Neural progenitor cell (in vitro differentiated cells): ENCODE results near the gene GPX8. TPM values are rescaled to one million over a fixed set of nuclear protein-coding genes. Genes with fewer than 3 reads are reported as not detected.
A peak's percentile ranks its signal among the peaks of the same experiment; 100 is the strongest.

Experiments used
- DNase-seq: peaks from one replicate; pipeline ENCODE4 v3.0.0-alpha.2; 2016; ENCODE audit warnings: low spot score
- H2AFZ ChIP-seq: fragments of 200-600 bp; sonication (generic); replicated peaks from 2 replicates; pipeline ENCODE4 v1.6.1; 2016; ENCODE audit warnings: antibody characterized with exemption
- H3F3A ChIP-seq: fragments of 200-600 bp; sonication (generic); 2 replicates; pipeline ENCODE4 v1.6.1; 2016; ENCODE audit warnings: antibody characterized with exemption, low read depth
- H3K27ac ChIP-seq: fragments of 200-600 bp; sonication (generic); 2 replicates; pipeline ENCODE4 v1.5.1; 2016; ENCODE audit warnings: mild to moderate bottlenecking
- H3K27me3 ChIP-seq: fragments of 200-600 bp; sonication (generic); 2 replicates; pipeline ENCODE4 v1.6.1; 2016; ENCODE audit warnings: mild to moderate bottlenecking, moderate library complexity
- H3K36me3 ChIP-seq: fragments of 200-600 bp; sonication (generic); 2 replicates; pipeline ENCODE4 v1.5.1; 2016
- H3K4me1 ChIP-seq: fragments of 200-600 bp; sonication (generic); 2 replicates; pipeline ENCODE4 v1.6.1; 2016; ENCODE audit warnings: mixed run types
- H3K4me2 ChIP-seq: fragments of 200-600 bp; sonication (generic); 2 replicates; pipeline ENCODE4 v1.6.1; 2016
- H3K4me3 ChIP-seq: fragments of 200-600 bp; sonication (generic); 2 replicates; pipeline ENCODE4 v1.5.1; 2016
- H3K79me2 ChIP-seq: fragments of 200-600 bp; sonication (generic); 2 replicates; pipeline ENCODE4 v1.6.1; 2016; ENCODE audit warnings: low read depth
- H3K9ac ChIP-seq: fragments of 200-600 bp; sonication (generic); 2 replicates; pipeline ENCODE4 v1.6.1; 2016
- H3K9me3 ChIP-seq: fragments of 200-600 bp; sonication (generic); 2 replicates; pipeline ENCODE4 v1.5.1; 2016; ENCODE audit warnings: low read depth
- H4K20me1 ChIP-seq: fragments of 200-600 bp; sonication (generic); 2 replicates; pipeline ENCODE4 v1.6.1; 2016; ENCODE audit warnings: low read depth
- H3K27ac Mint-ChIP-seq: 3 replicates; pipeline ENCODE4 v1.8.0; 2021; ENCODE audit warnings: mixed read lengths
- H3K27me3 Mint-ChIP-seq: 2 replicates; pipeline ENCODE4 v1.8.0; 2022; ENCODE audit warnings: low read depth, mild to moderate bottlenecking, inconsistent platforms, moderate library complexity, mixed read lengths; ENCODE audit not compliant: insufficient read depth
- H3K36me3 Mint-ChIP-seq: 3 replicates; pipeline ENCODE4 v1.8.0; 2021; ENCODE audit warnings: mixed read lengths
- H3K4me1 Mint-ChIP-seq: 3 replicates; pipeline ENCODE4 v1.8.0; 2021; ENCODE audit warnings: mixed read lengths
- H3K4me3 Mint-ChIP-seq: 3 replicates; pipeline ENCODE4 v1.8.0; 2021; ENCODE audit warnings: mild to moderate bottlenecking, moderate library complexity, mixed read lengths
- H3K9me3 Mint-ChIP-seq: 3 replicates; pipeline ENCODE4 v1.8.0; 2020; ENCODE audit warnings: mixed read lengths
- EZH2 ChIP-seq: fragments of 200-600 bp; sonication (generic); IDR thresholded peaks from 2 replicates; pipeline ENCODE4 v1.6.1; 2017; ENCODE audit warnings: antibody characterized with exemption, mild to moderate bottlenecking, moderate library complexity
- EZH2phosphoT487 ChIP-seq: fragments of 200-600 bp; sonication (generic); IDR thresholded peaks from 2 replicates; pipeline ENCODE4 v1.6.1; 2017; ENCODE audit warnings: antibody characterized with exemption
- total RNA-seq: library from RNA; depleted of rRNA; stranded (reverse); fragments of >200 nt; gene quantifications from 2 replicates; pipeline ENCODE4 v1.2.3, GENCODE V29; 2015; ENCODE audit warnings: low replicate concordance
- TF ChIP-seq, protein P1 (sequence below): fragments of 200-600 bp; sonication (generic); IDR thresholded peaks from 2 replicates; pipeline ENCODE4 v1.5.1; 2017; ENCODE audit warnings: antibody characterized with exemption, mild to moderate bottlenecking

GPX8 gene
- total RNA-seq, 1 donor from 2014 or later = 132 TPM

DNA sequence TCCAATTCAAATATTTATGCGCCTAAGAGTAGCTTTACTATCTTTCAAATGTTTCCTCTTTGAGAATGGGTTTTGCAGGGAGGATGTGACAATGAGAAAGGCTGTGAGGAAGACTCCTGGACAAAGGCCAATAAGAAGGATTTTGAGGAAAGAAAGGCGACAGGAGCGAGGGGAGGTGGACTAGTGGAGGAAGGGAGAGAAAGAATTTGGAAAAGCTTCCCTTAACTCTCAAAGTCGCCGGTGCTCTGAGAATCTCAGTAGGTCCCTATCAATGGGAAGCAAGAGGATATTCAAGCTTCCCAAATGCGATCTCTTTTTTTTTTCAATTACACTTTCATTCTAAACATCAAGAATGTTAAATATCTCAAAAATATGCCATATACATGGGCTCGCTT lies 15.8 kb downstream of the GPX8 start:
- peaks cover 98% of the 10 kb centered on the region for H3K27me3 ChIP-seq
- peak; percentile 44 for DNase-seq

GRCh38 chr5:55176176-55176818 lies 16.3 kb downstream of the GPX8 start:
- Mint-ChIP-seq H3K4me3 (peak overlapping the region; percentile 72), H3K27me3 (peaks cover 53% of the 10 kb centered on the region), H3K36me3 (no peaks in the 10 kb centered on the region), H3K9me3 (peaks cover 3% of the 10 kb centered on the region), H3K27ac (no peak overlapping the region), H3K4me1 (peaks cover 19% of the 10 kb centered on the region)
- DNase-seq = peak; percentile 94
- H3K4me1 ChIP-seq = peaks cover 13% of the 10 kb centered on the region
- peaks cover 37% of the 10 kb centered on the region for H3F3A ChIP-seq
- peak overlapping the region; percentile 77 for H3K4me2 ChIP-seq
- H4K20me1 ChIP-seq = peaks cover 29% of the 10 kb centered on the region
- no peak overlapping the region for H3K27ac ChIP-seq
- H2AFZ ChIP-seq = peak overlapping the region; percentile 31
- no peaks in the 10 kb centered on the region for H3K36me3 ChIP-seq
- no peaks in the 10 kb centered on the region for H3K79me2 ChIP-seq
- H3K4me3 ChIP-seq = peak overlapping the region; percentile 47
- no peak overlapping the region for H3K9ac ChIP-seq
- TF ChIP-seq EZH2phosphoT487 (no peak), EZH2 (peak; percentile 65)
- TF ChIP-seq, protein P1, sequence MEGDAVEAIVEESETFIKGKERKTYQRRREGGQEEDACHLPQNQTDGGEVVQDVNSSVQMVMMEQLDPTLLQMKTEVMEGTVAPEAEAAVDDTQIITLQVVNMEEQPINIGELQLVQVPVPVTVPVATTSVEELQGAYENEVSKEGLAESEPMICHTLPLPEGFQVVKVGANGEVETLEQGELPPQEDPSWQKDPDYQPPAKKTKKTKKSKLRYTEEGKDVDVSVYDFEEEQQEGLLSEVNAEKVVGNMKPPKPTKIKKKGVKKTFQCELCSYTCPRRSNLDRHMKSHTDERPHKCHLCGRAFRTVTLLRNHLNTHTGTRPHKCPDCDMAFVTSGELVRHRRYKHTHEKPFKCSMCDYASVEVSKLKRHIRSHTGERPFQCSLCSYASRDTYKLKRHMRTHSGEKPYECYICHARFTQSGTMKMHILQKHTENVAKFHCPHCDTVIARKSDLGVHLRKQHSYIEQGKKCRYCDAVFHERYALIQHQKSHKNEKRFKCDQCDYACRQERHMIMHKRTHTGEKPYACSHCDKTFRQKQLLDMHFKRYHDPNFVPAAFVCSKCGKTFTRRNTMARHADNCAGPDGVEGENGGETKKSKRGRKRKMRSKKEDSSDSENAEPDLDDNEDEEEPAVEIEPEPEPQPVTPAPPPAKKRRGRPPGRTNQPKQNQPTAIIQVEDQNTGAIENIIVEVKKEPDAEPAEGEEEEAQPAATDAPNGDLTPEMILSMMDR = peak; percentile 31
- peaks cover 98% of the 10 kb centered on the region for H3K27me3 ChIP-seq
- no peaks in the 10 kb centered on the region for H3K9me3 ChIP-seq

More for the DNA sequence above, 15.8 kb downstream of the GPX8 start:
- H3K4me1 ChIP-seq = peaks cover 13% of the 10 kb centered on the region
- peak overlapping the region; percentile 77 for H3K4me2 ChIP-seq
- no peaks in the 10 kb centered on the region for H3K36me3 ChIP-seq
- H4K20me1 ChIP-seq = peaks cover 29% of the 10 kb centered on the region
- no peak overlapping the region for H3K27ac ChIP-seq
- Mint-ChIP-seq H3K27me3 (peaks cover 55% of the 10 kb centered on the region), H3K4me1 (peaks cover 19% of the 10 kb centered on the region), H3K36me3 (no peaks in the 10 kb centered on the region), H3K9me3 (no peaks in the 10 kb centered on the region), H3K4me3 (peak overlapping the region; percentile 72), H3K27ac (no peak overlapping the region)
- peak overlapping the region; percentile 47 for H3K4me3 ChIP-seq
- H3K9me3 ChIP-seq = no peaks in the 10 kb centered on the region
- peaks cover 37% of the 10 kb centered on the region for H3F3A ChIP-seq
- H3K79me2 ChIP-seq = no peaks in the 10 kb centered on the region
- H3K9ac ChIP-seq = no peak overlapping the region
- H2AFZ ChIP-seq = no peak overlapping the region
- TF ChIP-seq, protein P1 = no peak
- TF ChIP-seq EZH2 (no peak), EZH2phosphoT487 (no peak)

DNA sequence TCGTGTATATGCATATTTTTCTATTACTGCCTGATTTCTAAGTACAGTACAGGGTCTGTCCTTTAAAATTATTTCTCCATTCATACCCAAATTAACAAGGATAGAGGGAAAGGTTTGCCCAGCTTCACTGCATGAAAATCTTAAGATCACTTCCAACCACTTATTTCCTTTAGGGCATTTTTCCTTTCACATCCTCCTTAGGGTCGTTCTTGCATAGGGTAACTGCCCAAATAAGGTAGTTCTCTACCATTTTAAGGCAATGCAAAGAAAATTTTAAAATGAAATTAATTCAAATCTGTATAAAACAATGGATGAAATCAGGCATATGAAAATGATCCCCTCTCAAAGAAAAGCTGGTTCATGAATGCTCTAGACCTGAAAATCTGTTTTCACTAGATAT lies 17.1 kb downstream of the GPX8 start:
- no peaks in the 10 kb centered on the region for H3K9me3 ChIP-seq
- no peak for TF ChIP-seq EZH2
- peaks cover 98% of the 10 kb centered on the region for H3K27me3 ChIP-seq
- peaks cover 13% of the 10 kb centered on the region for H3K4me1 ChIP-seq
- Mint-ChIP-seq H3K36me3 (no peaks in the 10 kb centered on the region), H3K27me3 (peaks cover 53% of the 10 kb centered on the region), H3K9me3 (peaks cover 3% of the 10 kb centered on the region), H3K27ac (no peak overlapping the region), H3K4me1 (peaks cover 19% of the 10 kb centered on the region), H3K4me3 (peak overlapping the region; percentile 72)
- no peak overlapping the region for H3K27ac ChIP-seq
- no peaks in the 10 kb centered on the region for H3K79me2 ChIP-seq
- H3K4me3 ChIP-seq = peak overlapping the region; percentile 47
- peak overlapping the region; percentile 77 for H3K4me2 ChIP-seq
- H3F3A ChIP-seq = peaks cover 37% of the 10 kb centered on the region
- peaks cover 29% of the 10 kb centered on the region for H4K20me1 ChIP-seq
- no peak overlapping the region for H2AFZ ChIP-seq
- no peak for DNase-seq
- H3K9ac ChIP-seq = no peak overlapping the region
- H3K36me3 ChIP-seq = no peaks in the 10 kb centered on the region

DNA sequence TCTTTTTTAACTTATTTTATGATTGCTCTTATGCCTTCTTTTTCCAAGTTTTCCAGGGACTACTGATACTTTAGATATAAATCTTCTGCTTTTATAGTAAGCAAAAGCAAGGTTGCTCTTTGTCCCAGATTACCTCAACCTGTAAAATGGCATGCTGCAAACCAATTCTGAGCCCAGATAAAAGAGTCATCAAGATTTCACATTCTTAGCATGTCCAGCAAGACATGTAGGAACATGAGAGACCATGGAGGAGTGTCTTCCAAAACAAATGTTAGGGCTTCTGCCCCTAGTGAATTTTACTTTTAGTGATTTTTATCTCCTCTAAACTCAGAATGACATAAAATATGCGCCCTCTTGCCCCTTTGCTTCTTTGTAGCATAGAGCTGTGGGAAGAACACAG lies 20.0 kb downstream of the GPX8 start:
- Mint-ChIP-seq H3K27ac (no peak overlapping the region), H3K36me3 (no peaks in the 10 kb centered on the region), H3K4me1 (peaks cover 5% of the 10 kb centered on the region), H3K9me3 (peaks cover 3% of the 10 kb centered on the region), H3K4me3 (no peak overlapping the region), H3K27me3 (peaks cover 37% of the 10 kb centered on the region)
- no peak overlapping the region for H3K4me3 ChIP-seq
- H3F3A ChIP-seq = peaks cover 21% of the 10 kb centered on the region
- TF ChIP-seq EZH2 = no peak
- TF ChIP-seq, protein P1 = no peak
- TF ChIP-seq EZH2phosphoT487 = no peak
- no peaks in the 10 kb centered on the region for H3K36me3 ChIP-seq
- H3K27me3 ChIP-seq = peaks cover 100% of the 10 kb centered on the region
- DNase-seq = no peak
- H3K79me2 ChIP-seq = no peaks in the 10 kb centered on the region
- H3K27ac ChIP-seq = no peak overlapping the region
- peaks cover 8% of the 10 kb centered on the region for H3K4me1 ChIP-seq
- H3K9ac ChIP-seq = no peak overlapping the region
- H3K9me3 ChIP-seq = no peaks in the 10 kb centered on the region
- peaks cover 8% of the 10 kb centered on the region for H4K20me1 ChIP-seq
- H2AFZ ChIP-seq = no peak overlapping the region
- H3K4me2 ChIP-seq = no peak overlapping the region
